Measurements from ENCODE around the gene MYO9B.

DNA sequence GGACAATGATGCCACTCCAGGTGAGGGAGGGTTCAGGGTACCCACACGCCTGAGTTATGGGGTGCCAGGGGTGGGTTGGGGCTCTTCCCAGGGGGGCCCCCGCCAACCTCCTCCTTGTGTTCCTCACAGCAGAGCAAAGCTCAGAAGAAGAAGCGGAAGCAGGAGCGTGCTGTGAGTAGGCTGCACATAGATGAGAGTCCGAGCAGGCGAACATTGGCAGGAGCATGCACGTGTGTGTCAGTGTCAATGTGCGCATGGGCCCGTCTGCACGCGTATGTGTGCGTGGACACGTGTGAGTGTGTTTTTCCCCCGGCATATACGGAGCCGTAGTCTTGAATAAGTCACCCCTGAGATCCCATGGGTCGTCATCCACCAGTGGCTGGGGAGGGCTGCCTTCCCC lies 127.1 kb downstream of the MYO9B start:
- TF ChIP-seq POLR2AphosphoS5 (IDR thresholded peaks at IDR 0.05; ENCODE audit: borderline replicate concordance, low read depth, low read length) (no peak), EZH2 (IDR thresholded peaks at IDR 0.05) (no peak), FOXP2 (optimal IDR thresholded peaks at IDR 0.05; ENCODE audit: control extremely low read depth, extremely low read length, insufficient read depth) (no peak)
